NCI-H69 (cell line): ENCODE data around the gene ANKRD10.

ENCODE experiments used
- DNase-seq: peaks from one replicate; lab custom pipeline; 2025; lab: John Stamatoyannopoulos, UW

ANKRD10 gene

GRCh38 chr13:110914331-110915056 lies 375 bp downstream of the ANKRD10 start:
- DNase-seq = peak; percentile 97

- DNase-seq = no peak
These were observed 863 bp downstream of the ANKRD10 start for GRCh38 chr13:110914081-110914330.

GRCh38 chr13:110913322-110914080 lies 1.4 kb downstream of the ANKRD10 start:
- DNase-seq = peak; percentile 70

GRCh38 chr13:110912651-110913051 lies 2.2 kb downstream of the ANKRD10 start:
- DNase-seq = peak; percentile 40

GRCh38 chr13:110911880-110912279 lies 3.0 kb downstream of the ANKRD10 start:
- DNase-seq = no peak

GRCh38 chr13:110910013-110910890 lies 4.6 kb downstream of the ANKRD10 start:
- DNase-seq = peak; percentile 50

GRCh38 chr13:110907951-110908898 lies 6.6 kb downstream of the ANKRD10 start:
- peak; percentile 69 for DNase-seq

- no peak for DNase-seq
These were observed 7.6 kb downstream of the ANKRD10 start for GRCh38 chr13:110907301-110907700.

GRCh38 chr13:110904748-110905147 lies 10.1 kb downstream of the ANKRD10 start:
- DNase-seq = no peak

- no peak for DNase-seq
These were observed 12.5 kb downstream of the ANKRD10 start for GRCh38 chr13:110902370-110902769.

- no peak for DNase-seq
These were observed 17.3 kb downstream of the ANKRD10 start for GRCh38 chr13:110897521-110897920.

- DNase-seq = no peak
These were observed 17.9 kb downstream of the ANKRD10 start for GRCh38 chr13:110897014-110897413.

- no peak for DNase-seq
These were observed 20.8 kb downstream of the ANKRD10 start for GRCh38 chr13:110894086-110894485.

GRCh38 chr13:110893571-110893970 lies 21.3 kb downstream of the ANKRD10 start:
- DNase-seq = no peak

- DNase-seq = no peak
These were observed 24.3 kb downstream of the ANKRD10 start for GRCh38 chr13:110890279-110891165.

- no peak for DNase-seq
These were observed 26.5 kb downstream of the ANKRD10 start for GRCh38 chr13:110888390-110888789.

GRCh38 chr13:110887597-110888333 lies 27.1 kb downstream of the ANKRD10 start:
- no peak for DNase-seq

- DNase-seq = peak; percentile 29
These were observed 27.8 kb downstream of the ANKRD10 start for GRCh38 chr13:110886870-110887596.
